DMS53 treated with DMSO at 0.1 percent for 48 hours (cell line): ENCODE results near the gene SLC25A4.
A peak's percentile ranks its signal among the peaks of the same experiment; 100 is the strongest.
"Not testable (repeated sequence)": the region's sequence is repeated elsewhere in the genome, so short reads cannot be mapped to it uniquely, and the experiment has no call there.

ENCODE experiments used
- DNase-seq: peaks from one replicate; lab custom pipeline; 2025; ENCODE audit not compliant: unreplicated experiment; lab: John Stamatoyannopoulos, UW

The SLC25A4 gene

DNA sequence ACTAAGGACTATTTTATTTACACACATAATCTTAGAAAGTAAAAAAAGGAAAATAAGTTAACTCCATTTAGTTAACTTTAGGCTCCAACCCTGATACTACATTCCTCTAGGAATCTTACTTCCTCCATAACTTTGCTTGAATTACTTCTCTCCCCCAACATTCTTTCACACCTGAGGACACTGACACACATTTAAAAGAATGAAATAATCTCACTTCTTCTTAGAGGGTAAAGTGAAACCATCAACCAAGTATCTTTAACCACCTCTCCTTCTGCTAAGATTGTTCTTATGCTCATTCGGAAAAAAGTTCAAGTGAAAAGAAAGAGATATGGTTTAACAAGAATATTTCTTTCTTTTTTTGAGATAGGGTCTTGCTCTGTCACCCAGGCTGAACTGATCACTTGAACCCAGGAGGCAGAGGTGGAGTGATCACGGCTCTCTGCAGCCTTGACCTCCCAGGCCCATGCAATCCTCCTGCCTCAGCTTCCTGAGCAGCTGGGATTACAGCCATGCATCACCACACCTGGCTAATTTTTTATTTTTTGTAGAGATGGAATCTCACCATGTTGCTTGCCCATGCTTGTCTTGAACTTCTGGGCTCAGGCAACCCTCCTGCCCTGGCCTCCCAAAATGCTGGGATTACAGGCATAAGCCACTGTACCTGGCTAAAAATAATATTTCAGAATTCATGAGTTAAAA, 28.5 kb downstream of the SLC25A4 start:
- no peak for DNase-seq

- DNase-seq = no peak
These were observed 36.4 kb downstream of the SLC25A4 start for GRCh38 chr4:185179488-185179887.

- no peak for DNase-seq
These were observed 39.2 kb downstream of the SLC25A4 start for GRCh38 chr4:185182239-185182638.

GRCh38 chr4:185183622-185184281, 40.7 kb downstream of the SLC25A4 start:
- peak; percentile 54 for DNase-seq

GRCh38 chr4:185186769-185187168, 43.7 kb downstream of the SLC25A4 start:
- no peak for DNase-seq

GRCh38 chr4:185189606-185190305, 46.7 kb downstream of the SLC25A4 start:
- no peak for DNase-seq

- no peak for DNase-seq
These were observed 47.3 kb downstream of the SLC25A4 start for GRCh38 chr4:185190306-185190856.

DNA sequence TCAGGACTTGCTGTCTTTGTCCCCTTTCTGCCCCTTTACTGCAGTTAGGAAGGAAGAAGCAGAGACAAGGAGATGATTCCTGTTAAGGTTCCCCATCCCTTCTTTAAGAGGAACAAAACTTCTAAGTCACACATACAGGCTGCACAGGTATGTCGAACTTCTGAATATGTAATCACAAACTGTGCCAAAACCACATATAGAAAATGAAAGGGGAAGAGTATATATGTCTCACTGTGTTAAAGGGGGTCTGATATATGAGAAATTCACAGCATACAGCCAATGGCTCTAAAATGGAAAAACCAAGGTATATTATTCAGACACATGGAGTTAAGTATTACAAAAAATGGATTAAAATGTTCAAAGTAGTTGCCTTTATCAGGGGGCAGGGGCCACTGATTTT, 49.0 kb downstream of the SLC25A4 start:
- DNase-seq = no peak

GRCh38 chr4:185194924-185195888, 52.1 kb downstream of the SLC25A4 start:
- DNase-seq = no peak

GRCh38 chr4:185196437-185196836, 53.4 kb downstream of the SLC25A4 start:
- no peak for DNase-seq

- not testable (repeated sequence) for DNase-seq
These were observed 55.1 kb downstream of the SLC25A4 start for GRCh38 chr4:185198189-185198588.
